Muscle of back (tissue), 11 donors: Measurements from ENCODE around the gene PRR23A. TPM values are rescaled to one million over a fixed set of nuclear protein-coding genes. Genes with fewer than 3 reads are reported as not detected.

Experiments used
- DNase-seq, 3 donors: peaks; one replicate each; pipeline versions ENCODE4 v3.0.0 to v3.0.0-alpha.2; 2013
- polyA plus RNA-seq, 10 donors: library from polyadenylated mRNA; unstranded; fragments of 120-200 nt; gene quantifications; one replicate each; pipeline ENCODE4 v1.2.1, GENCODE V29; 2013; ENCODE audit not compliant: insufficient read length in 10 of 10

The PRR23A gene
- polyA plus RNA-seq, 10 donors: not detected

GRCh38 chr3:138974462-138974861, 31.6 kb downstream of the PRR23A start:
- DNase-seq: no peak

GRCh38 chr3:138972941-138973340, 33.1 kb downstream of the PRR23A start:
- DNase-seq: no peak

GRCh38 chr3:138971766-138972320, 34.2 kb downstream of the PRR23A start:
- no peak for DNase-seq

- no peak for DNase-seq
Measured at GRCh38 chr3:138964923-138965322, 41.1 kb downstream of the PRR23A start.

- DNase-seq: no peak
Measured at GRCh38 chr3:138964264-138964663, 41.8 kb downstream of the PRR23A start.

GRCh38 chr3:138962854-138963560, 43.1 kb downstream of the PRR23A start:
- DNase-seq: no peak

- no peak for DNase-seq
Measured at GRCh38 chr3:138960417-138960852, 45.6 kb downstream of the PRR23A start.

Other genes with a start within 250 kb of the PRR23A start
- gene PIK3CB, start 171.3 kb downstream of the PRR23A start, polyA plus RNA-seq: 10 to 100 TPM in 5 of 10 donors, 1 to 10 TPM in 5; 7.2 to 15.3 (median 10.1) TPM
- gene FOXL2, start 59.1 kb downstream of the PRR23A start, polyA plus RNA-seq: under 1 TPM in 6 of 10 donors, not detected in 4; 0.04 to 0.41 (median 0.08) TPM
- gene FOXL2NB, start 59.1 kb downstream of the PRR23A start, polyA plus RNA-seq: under 1 TPM in 7 of 10 donors, not detected in 3; 0.05 to 0.35 (median 0.13) TPM
- gene PRR23B, start 14.7 kb upstream of the PRR23A start, polyA plus RNA-seq: not detected
- gene PRR23C, start 38.6 kb upstream of the PRR23A start, polyA plus RNA-seq: not detected